Measurements from ENCODE around the gene SOS2. TPM values are rescaled to one million over a fixed set of nuclear protein-coding genes. Genes with fewer than 3 reads are reported as not detected.

SOS2 gene
- total and polyA plus RNA-seq, 2 donors (not counting 1 experiment from before 2014, with no cell fraction given) = 9.6 to 51.0 TPM

GRCh38 chr14:50139192-50139591 is 92.2 kb downstream of the SOS2 start:
- no peak overlapping the region for H3K27ac ChIP-seq (ENCODE audit: low read length in 2 of 2)
- DNase-seq = no peak
- no peaks in the 10 kb centered on the region for H4K20me1 ChIP-seq (ENCODE audit: control insufficient read depth, insufficient read depth, low read length, poor library complexity, severe bottlenecking)
- no peaks in the 10 kb centered on the region for H3K79me2 ChIP-seq (ENCODE audit: control insufficient read depth, insufficient read depth, low read length)
- TF ChIP-seq CTCF (IDR thresholded peaks at IDR 0.05) (no peak), EZH2 (IDR thresholded peaks at IDR 0.05; ENCODE audit: borderline replicate concordance, insufficient read depth, low read depth, low read length, poor library complexity, severe bottlenecking) (no peak)
- H3K27ac Mint-ChIP-seq = no peak overlapping the region
- whole genome bisulfite sequencing (ENCODE audit: insufficient coverage) = 100% methylated on average over 1 of the region's 3 CpGs
- no peaks in the 10 kb centered on the region for H3K4me1 Mint-ChIP-seq
- H3K9me3 Mint-ChIP-seq (ENCODE audit: insufficient read depth) = no peaks in the 10 kb centered on the region
- no peak for ATAC-seq (ENCODE audit: low read depth)
- H3K4me1 ChIP-seq (ENCODE audit: control insufficient read depth in 2 of 2, insufficient read depth in 2 of 2, low read length in 2 of 2) = no peaks in the 10 kb centered on the region
- H3K36me3 ChIP-seq (replicated peaks in 1 of 2; ENCODE audit: control extremely low read depth in 1 of 2, control insufficient read depth in 1 of 2, extremely low read depth in 1 of 2, insufficient read depth in 2 of 2, low read length in 1 of 2) = no peaks in the 10 kb centered on the region
- H2AFZ ChIP-seq (ENCODE audit: insufficient read depth, low read depth, low read length, poor library complexity, severe bottlenecking) = no peak overlapping the region
- no peak overlapping the region for H3K4me3 Mint-ChIP-seq
- no peak overlapping the region for H3K9ac ChIP-seq (ENCODE audit: low read length)
- no peak overlapping the region for H3K4me2 ChIP-seq (replicated peaks; ENCODE audit: low read depth, low read length, poor library complexity, severe bottlenecking)
- no peaks in the 10 kb centered on the region for H3K27me3 ChIP-seq (replicated peaks in 1 of 4; ENCODE audit: control extremely low read depth in 1 of 4, control insufficient read depth in 3 of 4, insufficient read depth in 4 of 4, low read length in 3 of 4)
- H3K4me3 ChIP-seq (ENCODE audit: control extremely low read depth in 1 of 5, extremely low read depth in 1 of 5, insufficient read depth in 1 of 5, low read depth in 2 of 5, low read length in 4 of 5) = no peak overlapping the region
- no peaks in the 10 kb centered on the region for H3K9me3 ChIP-seq (ENCODE audit: control extremely low read depth in 1 of 3, control insufficient read depth in 2 of 3, insufficient read depth in 1 of 3, low read length in 2 of 3)
- intact Hi-C loops (cut with micrococcal nuclease) = loop anchor here (10.0 kb wide), 1 partner anchor 56 kb away; no protein-coding TSS in a partner anchor
- no peaks in the 10 kb centered on the region for H3K27me3 Mint-ChIP-seq
- ChIA-PET POLR2A (interaction anchor here (0.7 kb wide), 1 partner anchor 21 kb away, joined by 3 read pairs; no protein-coding TSS in a partner anchor), CTCF (interaction anchor here (0.6 kb wide), 1 partner anchor 551 kb away, joined by 3 read pairs; no protein-coding TSS in a partner anchor)

- H3K4me1 ChIP-seq (ENCODE audit: control insufficient read depth in 2 of 2, insufficient read depth in 2 of 2, low read length in 2 of 2) = no peaks in the 10 kb centered on the region
- Mint-ChIP-seq H3K4me3 (no peak overlapping the region), H3K27me3 (no peaks in the 10 kb centered on the region), H3K4me1 (no peaks in the 10 kb centered on the region), H3K9me3 (ENCODE audit: insufficient read depth) (no peaks in the 10 kb centered on the region), H3K27ac (no peak overlapping the region)
- no peak overlapping the region for H3K4me3 ChIP-seq (ENCODE audit: control extremely low read depth in 1 of 5, extremely low read depth in 1 of 5, insufficient read depth in 1 of 5, low read depth in 2 of 5, low read length in 4 of 5)
- ChIA-PET CTCF (no interaction called here), POLR2A (no interaction called here)
- H3K79me2 ChIP-seq (ENCODE audit: control insufficient read depth, insufficient read depth, low read length) = no peaks in the 10 kb centered on the region
- no peak overlapping the region for H3K27ac ChIP-seq (ENCODE audit: low read length in 2 of 2)
- WGBS (ENCODE audit: insufficient coverage) = no CpG with 5 or more reads among the region's 2 CpGs
- H4K20me1 ChIP-seq (ENCODE audit: control insufficient read depth, insufficient read depth, low read length, poor library complexity, severe bottlenecking) = no peaks in the 10 kb centered on the region
- no peak overlapping the region for H2AFZ ChIP-seq (ENCODE audit: insufficient read depth, low read depth, low read length, poor library complexity, severe bottlenecking)
- no peak for TF ChIP-seq EZH2 (IDR thresholded peaks at IDR 0.05; ENCODE audit: borderline replicate concordance, insufficient read depth, low read depth, low read length, poor library complexity, severe bottlenecking)
- TF ChIP-seq CTCF (IDR thresholded peaks at IDR 0.05) = no peak
- intact Hi-C loops (cut with micrococcal nuclease) = no loop called here
- no peak overlapping the region for H3K4me2 ChIP-seq (replicated peaks; ENCODE audit: low read depth, low read length, poor library complexity, severe bottlenecking)
- no peak for ATAC-seq (ENCODE audit: low read depth)
- no peak for DNase-seq
- no peak overlapping the region for H3K9ac ChIP-seq (ENCODE audit: low read length)
- H3K9me3 ChIP-seq (ENCODE audit: control extremely low read depth in 1 of 3, control insufficient read depth in 2 of 3, insufficient read depth in 1 of 3, low read length in 2 of 3) = no peaks in the 10 kb centered on the region
- no peaks in the 10 kb centered on the region for H3K27me3 ChIP-seq (replicated peaks in 1 of 4; ENCODE audit: control extremely low read depth in 1 of 4, control insufficient read depth in 3 of 4, insufficient read depth in 4 of 4, low read length in 3 of 4)
- peaks cover 13 to 29% of the 10 kb centered on the region in 2 experiments for H3K36me3 ChIP-seq (replicated peaks in 1 of 2; ENCODE audit: control extremely low read depth in 1 of 2, control insufficient read depth in 1 of 2, extremely low read depth in 1 of 2, insufficient read depth in 2 of 2, low read length in 1 of 2)
Measured at GRCh38 chr14:50127802-50128201, 103.6 kb downstream of the SOS2 start.
